PC-9 (cell line): ENCODE results near the gene LMBR1L.

Experiments used
- CTCF ChIP-seq: fragments of 200-600 bp; sonication (generic); conservative IDR thresholded peaks from 2 replicates; pipeline ENCODE4 v1.6.1; 2017; ENCODE audit warnings: mixed run types, antibody characterized with exemption, mild to moderate bottlenecking, moderate library complexity
- EZH2 ChIP-seq: fragments of 200-600 bp; sonication (generic); IDR thresholded peaks from 2 replicates; pipeline ENCODE4 v1.8.0; 2017; ENCODE audit warnings: antibody characterized with exemption, low read depth

GRCh38 chr12:49064767-49065152, 45.9 kb downstream of the LMBR1L start:
- TF ChIP-seq CTCF, result no peak
- no peak for TF ChIP-seq EZH2
